Right atrium auricular region (tissue), 2 donors: ENCODE measurements around the gene COL20A1. TPM values are rescaled to one million over a fixed set of nuclear protein-coding genes. Genes with fewer than 3 reads are reported as not detected.

ENCODE experiments used
- DNase-seq: peaks from one replicate; pipeline ENCODE4 v3.0.0-alpha.2; 2019; ENCODE audit warnings: low spot score
- H3K27ac ChIP-seq, 2 donors: fragments of 200-600 bp; sonication (generic); 1 replicate in 1 of 2; 2 replicates in 1 of 2; pipeline ENCODE4 v1.5.1; 2016 to 2019
- H3K27me3 ChIP-seq, 2 donors: fragments of 200-600 bp; sonication (generic); one replicate each; pipeline versions ENCODE4 v1.5.1 to v1.6.0; 2017 to 2019
- H3K36me3 ChIP-seq: fragments of 200-600 bp; sonication (generic); one replicate; pipeline ENCODE4 v1.5.1; 2016
- H3K4me1 ChIP-seq, 2 donors: fragments of 200-600 bp; sonication (generic); one replicate each; pipeline versions ENCODE4 v1.5.1 to v1.6.0; 2017 to 2019
- H3K4me3 ChIP-seq, 2 donors: fragments of 200-600 bp; sonication (generic); 1 replicate in 1 of 2; 2 replicates in 1 of 2; pipeline ENCODE4 v1.5.1; 2017 to 2019; ENCODE audit warnings: mild to moderate bottlenecking in 1 of 2, moderate library complexity in 1 of 2
- H3K9me3 ChIP-seq, 2 donors: fragments of 200-600 bp; sonication (generic); one replicate each; pipeline ENCODE4 v1.5.1; 2019
- CTCF ChIP-seq, 2 donors: fragments of 200-600 bp; sonication (generic); IDR thresholded peaks; one replicate each; pipeline ENCODE4 v1.5.1; 2019; ENCODE audit warnings: antibody characterized with exemption in 2 of 2
- total RNA-seq, 2 donors: library from RNA; depleted of rRNA; stranded (reverse); fragments of >200 nt; gene quantifications; one replicate each; pipeline ENCODE4 v1.1.0, GENCODE V29; 2016

Gene COL20A1
- total RNA-seq, 2 donors from 2014 or later, result not detected

- TF ChIP-seq CTCF (IDR thresholded peaks at IDR 0.05), result no peak
- H3K4me3 ChIP-seq, result no peak overlapping the region
- H3K9me3 ChIP-seq, result no peaks in the 10 kb centered on the region
- DNase-seq, result no peak
- no peaks in the 10 kb centered on the region for H3K27me3 ChIP-seq
- peaks cover 0 to 33% of the 10 kb centered on the region in 2 donors for H3K4me1 ChIP-seq
- H3K27ac ChIP-seq, result no peak overlapping the region
- no peaks in the 10 kb centered on the region for H3K36me3 ChIP-seq
Measured at GRCh38 chr20:63354636-63355350, 61.8 kb downstream of the COL20A1 start.

- no peak for DNase-seq
- no peak overlapping the region for H3K27ac ChIP-seq
- no peaks in the 10 kb centered on the region for H3K9me3 ChIP-seq
- no peaks in the 10 kb centered on the region for H3K36me3 ChIP-seq
- H3K4me1 ChIP-seq, result peaks cover 0 to 36% of the 10 kb centered on the region in 2 donors
- no peak for TF ChIP-seq CTCF (IDR thresholded peaks at IDR 0.05)
- H3K27me3 ChIP-seq, result peaks cover 0 to 8% of the 10 kb centered on the region in 2 donors
- no peak overlapping the region for H3K4me3 ChIP-seq
Measured at GRCh38 chr20:63355781-63356295, 62.9 kb downstream of the COL20A1 start.

- H3K27me3 ChIP-seq, result peaks cover 0 to 8% of the 10 kb centered on the region in 2 donors
- no peak overlapping the region for H3K4me3 ChIP-seq
- no peak for DNase-seq
- H3K27ac ChIP-seq, result no peak overlapping the region
- no peaks in the 10 kb centered on the region for H3K9me3 ChIP-seq
- H3K36me3 ChIP-seq, result no peaks in the 10 kb centered on the region
- H3K4me1 ChIP-seq, result peaks cover 0 to 38% of the 10 kb centered on the region in 2 donors
- TF ChIP-seq CTCF (IDR thresholded peaks at IDR 0.05), result no peak
Measured at GRCh38 chr20:63356511-63356910, 63.5 kb downstream of the COL20A1 start.

- DNase-seq, result no peak
- Histone ChIP-seq H3K36me3 (no peaks in the 10 kb centered on the region), H3K9me3 (no peaks in the 10 kb centered on the region), H3K27ac (no peak overlapping the region), H3K4me1 (peaks cover 0 to 31% of the 10 kb centered on the region in 2 donors), H3K4me3 (no peak overlapping the region), H3K27me3 (peaks cover 0 to 8% of the 10 kb centered on the region in 2 donors)
- TF ChIP-seq CTCF (IDR thresholded peaks at IDR 0.05), result no peak
Measured at GRCh38 chr20:63356931-63357879, 64.2 kb downstream of the COL20A1 start.

- Histone ChIP-seq H3K4me3 (no peak overlapping the region), H3K4me1 (peaks cover 0 to 24% of the 10 kb centered on the region in 2 donors), H3K9me3 (no peaks in the 10 kb centered on the region), H3K27me3 (peaks cover 0 to 8% of the 10 kb centered on the region in 2 donors), H3K36me3 (no peaks in the 10 kb centered on the region), H3K27ac (no peak overlapping the region)
- no peak for DNase-seq
- TF ChIP-seq CTCF (IDR thresholded peaks at IDR 0.05), result no peak
Measured at GRCh38 chr20:63357921-63358905, 65.2 kb downstream of the COL20A1 start.
